GM12892 (cell line): ENCODE measurements around the gene CHRDL2.

ENCODE experiments used
- POLR2A ChIP-seq: IDR thresholded peaks from 2 replicates; pipeline ENCODE4 v1.6.1; 2011; ENCODE audit warnings: low read depth, low read length, control low read depth
- TAF1 ChIP-seq: IDR thresholded peaks from 2 replicates; pipeline ENCODE4 v1.6.1; 2011; ENCODE audit warnings: low read depth, mild to moderate bottlenecking, control low read depth, low read length, borderline replicate concordance

GRCh38 chr11:74777877-74778276 is 46.7 kb upstream of the CHRDL2 start:
- TF ChIP-seq POLR2A (no peak), TAF1 (no peak)
